GM12891 (cell line): ENCODE results near the gene ASIC1.

Source experiments
- POLR2A ChIP-seq: IDR thresholded peaks from 2 replicates; pipeline ENCODE4 v1.6.1; 2011; ENCODE audit warnings: low read depth, low read length, control low read depth
- POLR2AphosphoS5 ChIP-seq: IDR thresholded peaks from 2 replicates; pipeline ENCODE4 v1.6.1; 2011; ENCODE audit warnings: low read depth, low read length, control low read depth
- POU2F2 ChIP-seq: IDR thresholded peaks from 2 replicates; pipeline ENCODE4 v1.6.1; 2011; ENCODE audit warnings: low read depth, mild to moderate bottlenecking, control low read depth, low read length, moderate library complexity
- SPI1 ChIP-seq: IDR thresholded peaks from 2 replicates; pipeline ENCODE4 v1.6.1; 2011; ENCODE audit warnings: low read depth, low read length, control low read depth
- TAF1 ChIP-seq: IDR thresholded peaks from 2 replicates; pipeline ENCODE4 v1.6.1; 2011; ENCODE audit warnings: low read depth, low read length, control low read depth

- TF ChIP-seq POLR2AphosphoS5, result no peak
- no peak for TF ChIP-seq TAF1
- TF ChIP-seq POLR2A, result no peak
- TF ChIP-seq SPI1, result 0 out of 2 replicates have a peak, but pooled peaks have one; percentile 30
- TF ChIP-seq POU2F2, result no peak
Observed at GRCh38 chr12:50053583-50053982, 3.8 kb upstream of the ASIC1 start.
